ENCODE measurements around the gene CADPS.

Gene CADPS

DNA sequence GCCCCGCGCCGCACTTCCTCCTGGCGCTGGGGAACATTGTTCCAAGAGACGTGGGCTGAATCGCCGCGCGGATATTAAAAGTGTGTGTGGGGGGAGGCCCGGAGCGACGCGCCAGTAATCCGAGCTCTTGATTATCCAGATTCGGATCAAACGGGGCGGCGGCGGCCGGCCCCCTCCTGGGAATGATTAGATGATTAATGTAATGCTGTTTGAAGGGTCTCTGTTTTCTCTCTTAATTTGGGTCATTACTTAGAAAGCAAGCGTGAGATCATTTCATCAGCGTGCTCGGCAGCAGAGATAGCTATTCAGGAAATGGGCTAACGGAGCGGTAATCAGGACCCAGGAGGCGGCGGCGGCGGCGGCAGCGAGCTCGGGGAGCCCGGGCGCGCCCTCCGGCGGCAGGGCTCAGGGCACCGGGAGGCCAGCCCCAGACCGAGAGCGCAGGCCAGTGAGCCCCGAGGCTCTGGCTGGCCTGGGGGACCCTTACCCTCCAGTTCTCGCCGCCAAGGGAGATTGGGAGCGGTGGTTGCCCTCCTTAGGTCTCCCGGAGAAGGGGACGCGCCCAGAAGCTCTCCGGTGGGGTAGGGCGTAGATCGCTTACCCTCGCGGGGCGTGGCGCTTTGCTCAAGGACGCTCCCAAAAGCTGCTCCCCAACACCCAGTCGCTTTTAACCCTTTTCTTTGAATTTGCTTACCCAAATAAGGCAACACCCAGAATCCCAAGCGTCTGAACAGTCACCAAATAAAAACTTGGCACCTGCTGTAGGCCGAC, 506.3 kb downstream of the CADPS start:
- TF ChIP-seq, protein P1, sequence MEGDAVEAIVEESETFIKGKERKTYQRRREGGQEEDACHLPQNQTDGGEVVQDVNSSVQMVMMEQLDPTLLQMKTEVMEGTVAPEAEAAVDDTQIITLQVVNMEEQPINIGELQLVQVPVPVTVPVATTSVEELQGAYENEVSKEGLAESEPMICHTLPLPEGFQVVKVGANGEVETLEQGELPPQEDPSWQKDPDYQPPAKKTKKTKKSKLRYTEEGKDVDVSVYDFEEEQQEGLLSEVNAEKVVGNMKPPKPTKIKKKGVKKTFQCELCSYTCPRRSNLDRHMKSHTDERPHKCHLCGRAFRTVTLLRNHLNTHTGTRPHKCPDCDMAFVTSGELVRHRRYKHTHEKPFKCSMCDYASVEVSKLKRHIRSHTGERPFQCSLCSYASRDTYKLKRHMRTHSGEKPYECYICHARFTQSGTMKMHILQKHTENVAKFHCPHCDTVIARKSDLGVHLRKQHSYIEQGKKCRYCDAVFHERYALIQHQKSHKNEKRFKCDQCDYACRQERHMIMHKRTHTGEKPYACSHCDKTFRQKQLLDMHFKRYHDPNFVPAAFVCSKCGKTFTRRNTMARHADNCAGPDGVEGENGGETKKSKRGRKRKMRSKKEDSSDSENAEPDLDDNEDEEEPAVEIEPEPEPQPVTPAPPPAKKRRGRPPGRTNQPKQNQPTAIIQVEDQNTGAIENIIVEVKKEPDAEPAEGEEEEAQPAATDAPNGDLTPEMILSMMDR (IDR thresholded peaks at IDR 0.05), result no peak

DNA sequence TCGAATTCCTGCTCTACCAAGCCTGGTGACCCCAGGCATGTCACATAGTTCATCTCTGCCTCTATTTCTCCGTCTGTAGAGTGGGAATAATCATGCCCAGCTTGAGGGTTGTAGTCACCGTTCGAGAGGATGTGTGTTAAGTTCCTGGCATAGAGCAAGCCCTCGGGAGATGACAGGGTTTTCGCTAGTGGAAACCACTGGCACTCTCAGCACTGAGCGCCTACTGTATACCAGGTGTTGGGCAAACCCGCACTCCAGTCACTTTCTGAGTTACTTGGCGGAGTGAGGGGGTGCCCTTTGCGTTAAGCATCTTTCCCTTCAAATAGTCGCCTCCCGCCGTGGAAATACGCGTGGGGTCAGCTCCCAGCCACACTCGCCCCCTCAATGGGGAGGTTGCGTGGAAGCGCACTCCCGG, 506.9 kb downstream of the CADPS start:
- TF ChIP-seq, protein P1 (IDR thresholded peaks at IDR 0.05), result no peak

DNA sequence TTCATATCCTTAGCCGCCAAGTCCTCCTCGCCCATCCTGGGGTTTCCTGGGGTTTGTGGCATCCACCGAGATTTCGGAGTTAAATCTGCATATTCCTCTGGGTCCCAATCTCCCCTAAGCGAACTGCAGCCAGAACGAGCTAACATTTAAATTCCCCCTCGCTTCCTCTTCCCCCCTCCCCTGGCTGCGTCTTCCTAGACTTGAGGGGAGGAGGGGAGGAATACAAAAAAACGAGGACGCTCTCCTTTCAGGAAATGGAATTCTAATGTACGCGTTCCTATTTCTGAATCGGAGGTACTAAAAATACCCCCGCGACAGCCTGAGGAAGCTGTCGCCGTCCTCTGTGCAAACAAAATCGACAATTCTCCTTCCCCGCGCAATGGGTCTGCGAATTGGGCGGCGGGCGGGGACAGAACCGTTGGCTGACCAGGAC, 507.4 kb downstream of the CADPS start:
- TF ChIP-seq, protein P1 (IDR thresholded peaks at IDR 0.05), result no peak

DNA sequence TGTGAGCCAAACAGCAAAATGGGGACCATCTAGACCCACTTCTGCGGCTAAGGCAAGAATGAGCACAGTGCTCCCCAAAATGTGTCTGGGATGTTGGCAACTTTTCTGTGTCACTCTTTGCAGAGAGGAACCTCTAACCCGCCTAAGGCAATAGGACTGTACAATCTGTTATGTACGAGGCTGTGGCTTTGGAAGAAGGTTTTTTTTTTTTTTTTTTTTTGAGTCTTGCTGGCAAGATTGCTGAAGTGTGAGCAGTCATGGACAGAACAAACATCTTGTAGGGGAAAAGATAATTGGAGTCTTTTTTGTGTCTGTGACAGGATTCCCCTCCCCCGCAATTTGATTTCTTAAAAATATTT, 509.1 kb downstream of the CADPS start:
- TF ChIP-seq, protein P1 (IDR thresholded peaks at IDR 0.05), result no peak

DNA sequence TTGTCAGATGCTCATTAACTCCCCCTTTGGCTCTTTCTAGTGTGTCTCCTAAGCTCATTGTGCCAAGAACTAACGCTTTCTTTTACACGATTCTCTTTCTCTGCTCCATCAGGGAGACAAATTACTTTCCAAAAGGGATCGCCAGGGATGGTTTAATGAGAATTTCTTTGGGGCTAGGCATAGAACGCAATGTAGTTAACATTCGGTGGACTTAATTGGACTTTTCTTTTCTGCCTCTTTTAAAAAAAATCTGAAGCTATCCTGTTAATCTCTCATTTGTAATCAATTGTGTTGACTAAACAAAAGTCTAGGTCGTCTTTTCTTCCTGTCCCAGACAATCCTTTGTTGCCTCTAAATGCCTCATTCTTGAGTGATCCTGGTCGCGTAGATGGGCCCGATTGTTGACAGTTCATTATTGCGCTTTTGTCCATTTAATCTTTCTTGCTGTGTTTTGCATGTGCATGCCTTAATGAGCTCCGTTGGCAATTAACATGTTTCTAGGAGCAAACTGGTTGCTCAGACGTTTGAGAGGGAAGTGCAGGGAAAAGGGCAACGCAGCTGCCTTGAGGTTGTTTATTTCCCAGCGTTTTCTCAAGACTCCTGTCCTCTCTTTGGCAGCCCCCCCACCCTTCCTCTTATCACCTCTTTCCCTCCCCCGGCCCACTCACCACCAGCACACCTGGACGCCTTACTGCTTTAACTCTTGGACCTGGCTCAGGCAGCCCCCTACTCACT, 509.7 kb downstream of the CADPS start:
- TF ChIP-seq, protein P1 (IDR thresholded peaks at IDR 0.05), result no peak

DNA sequence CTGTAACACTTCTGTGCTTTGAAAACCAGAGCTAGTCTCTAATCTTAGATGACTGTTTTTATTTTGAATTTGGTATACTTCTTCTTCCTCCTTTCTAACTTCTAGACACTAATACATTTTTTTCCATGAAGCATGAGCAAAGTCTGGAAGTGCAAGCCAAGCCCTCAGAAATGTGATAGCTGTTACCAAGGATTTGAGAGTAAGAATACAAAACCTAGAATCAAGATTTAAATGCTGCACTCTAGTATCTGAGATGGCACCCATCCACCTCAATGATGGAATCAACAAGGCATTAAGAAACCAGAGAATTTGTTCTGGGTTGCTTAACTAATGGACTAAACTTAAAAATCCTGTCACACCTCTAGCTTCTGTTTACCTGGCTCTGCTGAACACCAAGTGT, 511.0 kb downstream of the CADPS start:
- TF ChIP-seq, protein P1 (IDR thresholded peaks at IDR 0.05), result no peak

DNA sequence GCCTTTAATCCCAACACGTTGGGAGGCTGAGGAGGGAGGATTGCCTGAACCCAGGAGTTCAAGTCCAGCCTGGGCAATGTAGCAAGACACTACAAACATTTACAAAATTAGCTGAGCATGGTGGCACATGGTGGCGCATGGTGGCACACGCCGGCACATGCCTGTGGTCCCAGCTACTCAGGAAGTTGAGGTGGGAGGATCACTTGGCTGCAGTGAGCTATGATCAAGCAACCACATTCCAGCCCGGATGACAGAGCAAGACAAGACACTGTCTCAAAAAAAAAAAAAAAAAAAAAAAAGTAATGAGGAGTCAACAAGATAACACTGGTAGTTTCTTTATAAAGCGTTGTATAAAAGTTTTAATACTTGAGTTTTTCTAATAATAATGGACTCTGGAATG, 511.9 kb downstream of the CADPS start:
- TF ChIP-seq, protein P1 (IDR thresholded peaks at IDR 0.05), result no peak
